ENCODE results near the gene NTM. TPM values are rescaled to one million over a fixed set of nuclear protein-coding genes. Genes with fewer than 3 reads are reported as not detected.

NTM gene
- total RNA-seq, 1 experiment from 2014 or later, result not detected

GRCh38 chr11:131903074-131903473 is 532.7 kb downstream of the NTM start:
- Histone ChIP-seq H3K9me3 (ENCODE audit: control insufficient read depth in 1 of 2, insufficient read depth in 1 of 2, low read depth in 1 of 2, low read length in 2 of 2) (peaks cover 6 to 18% of the 10 kb centered on the region in 2 experiments; a peak in 2 of 4 replicates), H2AFZ (ENCODE audit: low read depth, low read length, poor library complexity, severe bottlenecking) (no peak overlapping the region), H3K79me2 (ENCODE audit: insufficient read depth, low read length) (no peaks in the 10 kb centered on the region), H3K4me1 (ENCODE audit: control insufficient read depth in 1 of 2, insufficient read depth in 2 of 2, low read length in 2 of 2) (no peaks in the 10 kb centered on the region), H4K20me1 (ENCODE audit: insufficient read depth) (no peaks in the 10 kb centered on the region), H3K9ac (ENCODE audit: low read length) (no peak overlapping the region), H3K4me2 (ENCODE audit: low read length) (no peak overlapping the region), H3K27ac (ENCODE audit: low read depth, low read length) (no peak overlapping the region), H3K4me3 (replicated peaks in 1 of 2; ENCODE audit: low read depth in 1 of 2, low read length in 2 of 2) (no peak overlapping the region), H3K9me2 (ENCODE audit: insufficient read depth) (no peaks in the 10 kb centered on the region), H3K36me3 (ENCODE audit: control insufficient read depth in 1 of 2, insufficient read depth in 2 of 2, low read length in 2 of 2) (no peaks in the 10 kb centered on the region), H3K27me3 (ENCODE audit: insufficient read depth, low read length) (no peaks in the 10 kb centered on the region)
- no TSS peak for BruUV-seq (replicated peaks)
- ATAC-seq, result no peak
- TF ChIP-seq JUND (IDR thresholded peaks at IDR 0.05) (no peak), ZBTB33 (IDR thresholded peaks at IDR 0.05; ENCODE audit: extremely low read depth, insufficient replicate concordance, low read length) (no peak), CBX3 (IDR thresholded peaks at IDR 0.05; ENCODE audit: low read depth) (no peak), CTCF (IDR thresholded peaks at IDR 0.05 in 2 of 3, conservative IDR thresholded peaks at IDR 0.05 in 1 of 3; ENCODE audit: borderline replicate concordance in 1 of 3, insufficient read depth in 1 of 3, low read depth in 2 of 3, low read length in 2 of 3) (no peak), MAX (IDR thresholded peaks at IDR 0.05) (no peak), EZH2 (IDR thresholded peaks at IDR 0.05) (no peak), ELF1 (IDR thresholded peaks at IDR 0.05; ENCODE audit: borderline replicate concordance, low read depth) (no peak), FOSL1 (IDR thresholded peaks at IDR 0.05; ENCODE audit: low read depth) (no peak), RAD21 (IDR thresholded peaks at IDR 0.05; ENCODE audit: low read depth) (no peak), TCF7L2 (IDR thresholded peaks at IDR 0.05; ENCODE audit: borderline replicate concordance, extremely low read depth, insufficient read depth, insufficient read length) (no peak), POLR2AphosphoS5 (IDR thresholded peaks at IDR 0.05; ENCODE audit: low read depth, low read length) (no peak)
- TF ChIP-seq, protein P1, sequence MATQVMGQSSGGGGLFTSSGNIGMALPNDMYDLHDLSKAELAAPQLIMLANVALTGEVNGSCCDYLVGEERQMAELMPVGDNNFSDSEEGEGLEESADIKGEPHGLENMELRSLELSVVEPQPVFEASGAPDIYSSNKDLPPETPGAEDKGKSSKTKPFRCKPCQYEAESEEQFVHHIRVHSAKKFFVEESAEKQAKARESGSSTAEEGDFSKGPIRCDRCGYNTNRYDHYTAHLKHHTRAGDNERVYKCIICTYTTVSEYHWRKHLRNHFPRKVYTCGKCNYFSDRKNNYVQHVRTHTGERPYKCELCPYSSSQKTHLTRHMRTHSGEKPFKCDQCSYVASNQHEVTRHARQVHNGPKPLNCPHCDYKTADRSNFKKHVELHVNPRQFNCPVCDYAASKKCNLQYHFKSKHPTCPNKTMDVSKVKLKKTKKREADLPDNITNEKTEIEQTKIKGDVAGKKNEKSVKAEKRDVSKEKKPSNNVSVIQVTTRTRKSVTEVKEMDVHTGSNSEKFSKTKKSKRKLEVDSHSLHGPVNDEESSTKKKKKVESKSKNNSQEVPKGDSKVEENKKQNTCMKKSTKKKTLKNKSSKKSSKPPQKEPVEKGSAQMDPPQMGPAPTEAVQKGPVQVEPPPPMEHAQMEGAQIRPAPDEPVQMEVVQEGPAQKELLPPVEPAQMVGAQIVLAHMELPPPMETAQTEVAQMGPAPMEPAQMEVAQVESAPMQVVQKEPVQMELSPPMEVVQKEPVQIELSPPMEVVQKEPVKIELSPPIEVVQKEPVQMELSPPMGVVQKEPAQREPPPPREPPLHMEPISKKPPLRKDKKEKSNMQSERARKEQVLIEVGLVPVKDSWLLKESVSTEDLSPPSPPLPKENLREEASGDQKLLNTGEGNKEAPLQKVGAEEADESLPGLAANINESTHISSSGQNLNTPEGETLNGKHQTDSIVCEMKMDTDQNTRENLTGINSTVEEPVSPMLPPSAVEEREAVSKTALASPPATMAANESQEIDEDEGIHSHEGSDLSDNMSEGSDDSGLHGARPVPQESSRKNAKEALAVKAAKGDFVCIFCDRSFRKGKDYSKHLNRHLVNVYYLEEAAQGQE (IDR thresholded peaks at IDR 0.05; ENCODE audit: low read depth), result no peak
- CTCF ChIA-PET, result no interaction called here
- POLR2A ChIA-PET, result no interaction called here
- DNase-seq (ENCODE audit: low read depth, low spot score), result no peak
- RAD21 ChIA-PET (ENCODE audit: low non-redundant PET in 1 of 2, low total read pairs in 2 of 2, uncharacterized antibody in 2 of 2, unreplicated experiment in 2 of 2), result no interaction called here
- intact Hi-C loops (cut with micrococcal nuclease), result no loop called here

Data from HCT116 (cell line).